HG03521 (cell line): ENCODE data around the gene ORC1.

Experiments
- ATAC-seq: cut with Tn5 transposase; IDR thresholded peaks from one replicate; pipeline ENCODE4 v1.9.1; 2021; ENCODE audit warnings: mild to moderate bottlenecking, moderate library complexity; ENCODE audit not compliant: unreplicated experiment

Gene ORC1

DNA sequence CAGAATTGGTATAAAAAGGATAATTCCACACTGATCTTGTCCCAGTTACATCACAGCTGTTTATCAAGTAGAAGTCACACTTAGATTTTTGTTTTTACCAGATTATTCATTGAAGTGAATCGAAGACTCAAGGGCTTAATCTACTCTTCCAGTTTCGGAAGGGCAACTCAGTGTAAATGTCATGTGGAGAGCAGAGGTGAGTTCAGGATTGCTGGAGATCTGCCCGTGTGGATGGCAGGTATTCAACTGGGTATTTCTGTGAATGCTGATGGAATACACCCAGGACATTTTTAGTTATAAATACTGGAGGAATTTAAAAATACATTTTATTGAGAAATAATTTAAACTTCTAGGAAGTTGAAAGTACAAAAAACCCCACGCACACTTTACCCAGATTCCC lies 57.6 kb downstream of the ORC1 start:
- ATAC-seq, result no peak

GRCh38 chr1:52345252-52345651 lies 59.0 kb downstream of the ORC1 start:
- ATAC-seq, result no peak

- ATAC-seq, result no peak
These were observed 60.2 kb downstream of the ORC1 start for GRCh38 chr1:52343979-52344378.

DNA sequence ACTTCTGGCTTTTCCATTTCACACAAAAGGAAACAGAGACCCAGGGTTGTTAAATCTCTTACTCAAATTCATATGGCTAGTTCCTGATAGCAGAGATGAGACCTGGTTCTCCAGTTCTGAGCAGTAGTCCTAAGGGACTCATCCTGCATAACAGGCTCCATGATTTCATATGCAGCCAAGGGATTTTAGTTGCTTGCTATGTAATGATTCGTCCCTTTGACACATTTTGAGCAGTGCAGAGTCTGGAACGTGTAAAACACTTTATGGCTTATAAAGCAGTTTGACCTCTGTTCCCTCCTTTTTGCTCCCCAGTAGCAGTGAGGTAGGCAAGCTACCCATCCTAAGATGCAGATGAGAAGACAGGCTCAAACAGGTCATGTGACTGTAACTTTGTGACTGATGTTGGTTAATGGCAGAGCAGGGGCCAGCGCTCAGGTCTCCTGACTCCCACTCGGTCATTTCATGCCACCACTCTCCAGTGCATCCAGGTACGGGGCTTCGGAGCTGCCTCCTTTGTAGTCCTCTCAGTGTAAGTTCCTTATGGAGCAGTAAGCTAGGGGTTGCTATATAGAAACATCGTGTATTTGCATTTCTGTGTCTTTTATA lies 62.5 kb downstream of the ORC1 start:
- ATAC-seq, result no peak

GRCh38 chr1:52337439-52337838 lies 66.8 kb downstream of the ORC1 start:
- ATAC-seq, result no peak

DNA sequence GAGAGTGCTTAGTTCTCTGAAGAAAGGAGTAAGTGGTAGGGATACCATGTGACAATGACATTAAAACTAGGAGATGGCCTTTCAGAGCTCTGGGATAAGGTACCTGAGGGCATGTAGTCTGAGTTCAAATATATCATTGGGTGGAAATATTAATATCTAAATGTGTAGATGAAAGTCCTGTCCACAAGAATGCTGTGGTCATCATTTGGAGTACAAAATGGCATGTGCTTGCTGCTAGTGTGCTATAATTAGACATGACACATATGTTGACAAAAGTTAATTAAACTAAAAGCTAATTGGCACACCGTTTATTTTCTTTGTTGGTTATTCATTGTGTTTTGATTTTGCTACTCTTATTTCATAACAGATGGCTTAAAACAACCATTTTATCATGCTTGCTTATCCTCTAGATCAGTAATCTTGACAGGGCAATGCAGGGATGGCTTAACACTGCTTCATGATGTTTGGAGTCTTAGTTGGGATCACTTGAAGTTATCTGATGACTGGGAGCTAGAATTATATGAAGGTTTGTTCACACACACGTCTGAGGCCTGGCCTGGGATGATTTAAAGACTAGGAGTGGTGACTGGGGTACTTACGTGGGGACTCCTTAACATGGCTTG lies 69.2 kb downstream of the ORC1 start:
- ATAC-seq, result no peak

- ATAC-seq, result no peak
These were observed 71.8 kb downstream of the ORC1 start for GRCh38 chr1:52332411-52332810.

GRCh38 chr1:52328615-52329014 lies 75.6 kb downstream of the ORC1 start:
- ATAC-seq, result no peak

DNA sequence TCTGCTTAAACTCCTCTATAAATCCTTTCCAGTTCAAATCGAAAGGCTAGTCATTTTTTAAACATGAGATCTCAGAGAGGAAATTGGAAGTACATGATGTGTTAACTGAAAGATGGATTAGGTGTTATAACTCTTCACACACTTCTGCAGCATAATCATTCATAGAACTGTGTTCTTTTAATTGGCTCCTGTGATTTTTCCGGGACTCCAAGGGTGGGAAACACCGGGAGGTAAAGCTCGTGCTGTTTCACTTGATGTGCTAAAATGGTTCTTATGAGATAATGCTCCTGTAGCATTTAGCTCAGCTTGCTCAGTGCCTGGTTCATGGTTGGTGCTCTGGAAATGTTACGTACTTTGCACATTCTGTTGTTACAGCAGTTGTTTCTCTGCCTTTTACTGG lies 78.4 kb downstream of the ORC1 start:
- no peak for ATAC-seq

DNA sequence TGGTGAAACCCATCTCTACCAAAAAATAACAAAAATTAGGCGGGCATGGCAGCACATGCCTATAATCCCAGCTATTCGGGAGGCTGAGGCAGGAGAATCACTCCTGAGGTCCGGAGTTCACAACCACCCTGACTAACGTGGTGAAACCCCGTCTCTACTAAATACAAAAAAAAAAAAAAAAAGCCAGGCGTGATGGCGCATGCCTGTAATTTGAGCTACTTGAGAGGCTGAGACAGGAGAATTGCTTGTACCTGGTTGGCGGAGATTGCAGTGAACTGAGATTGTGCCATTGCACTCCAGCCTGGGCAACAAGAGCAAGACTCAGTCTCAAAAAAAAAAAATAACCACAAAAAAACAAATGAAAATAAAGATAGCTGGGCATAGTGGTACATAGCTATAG lies 80.5 kb downstream of the ORC1 start:
- no peak for ATAC-seq
